GM12865 (cell line): Measurements from ENCODE around the gene RNF181.

Experiments
- DNase-seq: peaks from one replicate; pipeline ENCODE4 v3.0.0; 2010; ENCODE audit warnings: low read depth
- H3K4me3 ChIP-seq: 2 replicates; pipeline ENCODE4 v1.5.1; 2011; ENCODE audit warnings: mild to moderate bottlenecking, low read depth, low read length, control low read depth
- CTCF ChIP-seq: IDR thresholded peaks from 2 replicates; pipeline ENCODE4 v1.5.1; 2011; ENCODE audit warnings: low read length, control low read depth, low read depth, inconsistent platforms; ENCODE audit not compliant: insufficient read depth; ENCODE audit errors: missing control alignments

RNF181 gene

DNA sequence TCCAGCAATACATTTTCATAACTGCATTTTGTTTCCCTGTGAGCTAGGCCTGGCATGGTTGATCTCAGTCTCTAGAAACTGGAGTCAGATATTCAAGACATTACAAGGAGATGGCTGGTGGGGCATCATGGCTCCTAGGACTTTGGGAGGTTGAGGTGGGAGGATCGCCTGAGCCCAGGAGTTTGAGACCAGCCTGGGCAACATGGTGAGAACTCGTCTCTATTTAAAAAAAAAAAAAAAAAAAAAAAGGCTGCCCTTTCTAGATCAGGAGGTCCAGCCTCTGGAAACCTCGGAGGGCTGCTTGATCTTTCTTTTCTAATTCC, 18.5 kb upstream of the RNF181 start:
- H3K4me3 ChIP-seq, result peak overlapping the region; percentile 83
- DNase-seq, result no peak
- TF ChIP-seq CTCF, result no peak

DNA sequence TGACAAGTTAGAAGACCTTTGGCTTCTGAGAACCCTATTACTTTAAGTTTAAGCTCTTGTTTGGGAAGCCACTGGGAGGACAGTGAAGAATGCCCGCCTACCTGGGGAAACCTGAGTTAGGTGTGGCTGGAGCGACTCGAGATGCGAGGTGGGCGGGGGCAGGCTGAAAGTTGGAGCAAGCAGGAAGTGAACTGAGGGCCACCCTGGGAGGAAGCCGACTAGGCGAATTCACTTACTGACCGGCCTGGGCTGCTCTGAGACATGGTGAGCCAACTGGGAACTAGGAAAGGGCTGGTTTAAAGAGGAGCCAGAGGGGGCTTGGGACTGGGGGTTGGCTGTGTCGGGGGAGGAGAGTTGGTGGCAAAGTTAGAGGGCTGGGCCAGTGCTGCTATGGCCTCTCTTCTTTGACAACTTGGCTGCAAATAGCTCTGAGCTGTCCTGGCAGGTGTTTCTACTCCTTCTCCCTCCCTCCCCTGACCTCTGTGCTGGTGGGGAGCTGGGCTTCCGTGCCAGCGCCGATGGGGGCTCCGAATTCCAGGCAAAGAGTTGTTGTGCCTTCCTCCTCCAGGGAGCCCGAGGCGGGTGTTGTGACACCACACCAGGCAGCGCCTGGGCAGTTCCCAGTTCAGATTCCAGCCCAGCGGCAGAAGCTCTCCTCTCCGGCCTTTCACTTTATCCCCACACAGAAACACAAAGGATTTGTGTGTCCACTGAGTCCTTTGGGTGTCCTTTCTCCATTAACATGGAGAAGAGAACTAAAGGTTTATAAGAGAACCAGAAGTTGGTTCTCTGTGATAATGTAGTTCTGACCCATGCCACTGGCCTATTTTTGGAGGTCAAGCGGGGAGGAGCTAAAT, 17.9 kb upstream of the RNF181 start, which contains the start of gene VAMP8:
TSS of gene VAMP8 (plus strand) at position 201 of the 857 bp plus-strand sequence. CDS start at position 262, 61 bp downstream.
- DNase-seq, result peak; percentile 77
- H3K4me3 ChIP-seq, result peak within 1 kb of the TSS; percentile 83
- no peak for TF ChIP-seq CTCF

DNA sequence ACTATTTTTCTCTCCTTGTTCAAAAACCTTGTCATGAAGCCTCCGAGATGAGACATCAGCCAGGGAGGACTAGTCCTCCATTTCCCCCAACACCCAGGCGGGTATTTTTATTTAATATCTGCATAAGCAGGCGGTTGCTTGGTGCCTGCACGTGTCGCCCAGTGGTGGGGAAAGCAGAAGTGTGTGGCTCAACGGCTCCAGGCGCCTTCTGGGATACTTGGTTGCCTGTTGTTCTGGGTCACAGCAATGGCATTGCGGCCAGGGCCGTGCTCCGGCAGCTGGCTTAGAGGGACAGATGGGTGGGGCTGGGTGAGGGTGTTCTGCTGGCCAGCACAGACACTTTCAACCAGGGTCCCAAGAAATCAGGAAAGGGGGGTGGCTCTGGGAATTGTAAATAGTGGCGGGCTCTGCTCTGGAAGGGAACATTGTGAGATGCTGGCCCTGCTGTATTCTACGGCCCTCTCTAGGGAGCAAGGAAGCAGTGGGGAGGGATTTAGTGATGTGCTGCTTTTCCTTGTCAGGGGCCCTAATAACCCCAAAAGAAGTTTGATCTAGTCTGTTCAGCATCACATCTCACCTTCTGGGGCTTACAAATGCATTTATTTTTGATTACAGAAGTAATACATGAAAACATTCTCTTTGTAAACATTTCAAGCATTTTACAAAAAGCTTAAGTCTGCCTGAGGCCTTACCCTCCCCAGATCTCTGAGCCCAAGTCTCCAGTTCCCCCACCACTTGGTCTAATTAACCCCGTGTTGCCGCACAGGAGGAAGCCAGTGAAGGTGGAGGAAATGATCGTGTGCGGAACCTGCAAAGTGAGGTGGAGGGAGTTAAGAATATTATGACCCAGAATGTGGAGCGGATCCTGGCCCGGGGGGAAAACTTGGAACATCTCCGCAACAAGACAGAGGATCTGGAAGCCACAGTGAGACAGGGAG, 17.0 kb upstream of the RNF181 start:
- DNase-seq, result peak; percentile 58
- H3K4me3 ChIP-seq, result peak overlapping the region; percentile 83
- no peak for TF ChIP-seq CTCF

GRCh38 chr2:85579266-85579935, 16.1 kb upstream of the RNF181 start:
- peak overlapping the region; percentile 83 for H3K4me3 ChIP-seq
- no peak for TF ChIP-seq CTCF

GRCh38 chr2:85580206-85580605, 15.3 kb upstream of the RNF181 start:
- no peak for DNase-seq
- TF ChIP-seq CTCF, result no peak
- no peak overlapping the region for H3K4me3 ChIP-seq

More at GRCh38 chr2:85579266-85579935, 16.1 kb upstream of the RNF181 start:
- no peak for DNase-seq

DNA sequence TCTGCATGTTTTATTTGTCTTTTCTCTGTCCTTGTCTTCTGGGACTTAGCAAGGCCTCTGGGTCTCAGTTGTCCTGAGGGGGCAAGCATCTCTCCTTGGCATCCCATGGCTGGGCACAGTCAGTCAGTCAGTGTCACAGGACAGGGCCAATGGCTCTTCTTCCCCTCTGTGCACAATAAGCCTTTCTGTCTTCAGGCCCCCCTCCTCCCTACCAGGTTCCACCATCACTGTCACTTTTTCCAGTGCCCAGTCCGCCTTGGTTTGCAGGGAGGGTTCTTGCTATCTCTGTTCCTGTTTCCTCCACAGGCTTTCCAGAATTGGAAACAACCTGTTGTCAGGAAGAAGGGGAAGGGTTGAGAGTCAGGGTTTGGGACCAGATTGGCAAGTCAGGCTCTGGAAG, 13.1 kb upstream of the RNF181 start:
- H3K4me3 ChIP-seq, result no peak overlapping the region
- DNase-seq, result no peak
- TF ChIP-seq CTCF, result no peak
